Activated CD4-positive, alpha-beta T cell treated with anti-CD3 and anti-CD28 coated beads for 36 hours (primary cell): ENCODE measurements around the gene LRRC8E. TPM values are rescaled to one million over a fixed set of nuclear protein-coding genes. Genes with fewer than 3 reads are reported as not detected.
"Not testable (repeated sequence)": the region's sequence is repeated elsewhere in the genome, so short reads cannot be mapped to it uniquely, and the experiment has no call there.

Experiments
- ATAC-seq: fragments of 200-7000 bp; cut with Tn5 transposase; one replicate; pipeline ENCODE4 v1.10.0; 2021; ENCODE audit warnings: mild to moderate bottlenecking, moderate library complexity
- CTCF ChIA-PET: fragments of 350-600 bp; sonication (Branson Sonifier 250); formaldehyde crosslinking; loops from one replicate; lab custom pipeline; 2021; ENCODE audit warnings: antibody characterized with exemption; lab: Charles Lee
- POLR2A ChIA-PET: fragments of 350-600 bp; sonication (Branson Sonifier 250); formaldehyde crosslinking; loops from one replicate; lab custom pipeline; 2021; ENCODE audit warnings: antibody characterized with exemption, inconsistent platforms; lab: Charles Lee
- DNase-seq: peaks from one replicate; pipeline ENCODE4 v3.0.0-alpha.2; 2020
- H3K27ac Mint-ChIP-seq: one replicate; pipeline ENCODE4 v1.8.0; 2021; ENCODE audit warnings: mixed read lengths
- H3K27me3 Mint-ChIP-seq: one replicate; pipeline ENCODE4 v1.8.0; 2021; ENCODE audit warnings: mixed read lengths
- H3K36me3 Mint-ChIP-seq: one replicate; pipeline ENCODE4 v1.8.0; 2021; ENCODE audit warnings: low read depth, mixed read lengths
- H3K4me1 Mint-ChIP-seq: one replicate; pipeline ENCODE4 v1.8.0; 2021; ENCODE audit warnings: mixed read lengths
- H3K4me3 Mint-ChIP-seq: one replicate; pipeline ENCODE4 v1.8.0; 2021; ENCODE audit warnings: mild to moderate bottlenecking, moderate library complexity, mixed read lengths
- H3K9me3 Mint-ChIP-seq: one replicate; pipeline ENCODE4 v1.8.0; 2021; ENCODE audit warnings: low read depth, mixed read lengths
- intact Hi-C, 2 experiments: fragments of 100-400 bp; cut with DNase I in 1 of 2; cut with micrococcal nuclease in 1 of 2; formaldehyde crosslinking; loops; one replicate each; pipeline versions ENCODE4 v1.14.2 to v1.15.1; 2022 to 2024; cut with DNase I, micrococcal nuclease
- total RNA-seq, 2 experiments: library from RNA; stranded (reverse); gene quantifications; one replicate each; pipeline ENCODE4 v1.2.3, GENCODE V29; 2021

The LRRC8E gene
- total RNA-seq, 2 experiments from 2014 or later: not detected

DNA sequence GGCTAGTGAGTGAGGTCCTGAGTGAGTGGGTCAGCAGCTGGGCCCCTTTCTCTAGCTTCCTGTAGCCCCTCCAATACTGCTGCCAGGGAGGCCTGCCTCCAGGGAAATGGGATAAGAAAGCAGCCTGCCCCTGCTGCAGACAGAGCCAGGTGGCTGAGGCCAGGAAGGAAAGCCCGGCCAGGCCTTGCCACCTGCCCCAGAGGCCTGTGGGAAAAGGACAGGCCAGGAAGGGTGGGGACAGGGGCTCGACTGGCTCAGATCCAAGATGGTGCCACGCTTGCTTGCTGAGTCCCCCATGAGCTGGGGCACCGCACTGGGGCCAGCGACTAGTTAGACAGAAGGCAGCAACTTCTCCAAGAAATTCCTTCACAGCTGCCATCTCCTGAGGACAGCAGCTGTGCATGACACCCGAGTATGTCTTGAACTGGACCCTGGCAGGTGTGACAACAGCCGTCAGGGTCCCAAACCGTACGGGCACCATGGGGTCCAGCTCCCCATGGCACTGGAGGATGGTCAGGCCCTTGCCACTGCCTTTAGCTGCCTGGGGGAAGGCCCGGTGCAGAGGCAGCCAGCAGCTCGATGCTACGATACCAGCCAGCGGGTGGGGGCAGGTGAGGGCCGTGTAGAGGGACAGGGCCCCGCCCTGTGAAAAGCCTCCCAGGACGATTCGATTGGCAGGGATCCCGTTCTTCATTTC is 9.1 kb upstream of the LRRC8E start:
- ChIA-PET POLR2A (no interaction called here), CTCF (interaction anchor here (1.2 kb wide), 1 partner anchor 17 kb away, joined by 4 read pairs; no protein-coding TSS in a partner anchor)
- intact Hi-C loops: no loop called here
- Mint-ChIP-seq H3K4me1 (peaks cover 3% of the 10 kb centered on the region), H3K27me3 (peaks cover 3% of the 10 kb centered on the region), H3K36me3 (no peaks in the 10 kb centered on the region), H3K4me3 (no peak overlapping the region), H3K9me3 (no peaks in the 10 kb centered on the region), H3K27ac (no peak overlapping the region)
- peak; percentile 44 for DNase-seq
- peak; percentile 57 for ATAC-seq

DNA sequence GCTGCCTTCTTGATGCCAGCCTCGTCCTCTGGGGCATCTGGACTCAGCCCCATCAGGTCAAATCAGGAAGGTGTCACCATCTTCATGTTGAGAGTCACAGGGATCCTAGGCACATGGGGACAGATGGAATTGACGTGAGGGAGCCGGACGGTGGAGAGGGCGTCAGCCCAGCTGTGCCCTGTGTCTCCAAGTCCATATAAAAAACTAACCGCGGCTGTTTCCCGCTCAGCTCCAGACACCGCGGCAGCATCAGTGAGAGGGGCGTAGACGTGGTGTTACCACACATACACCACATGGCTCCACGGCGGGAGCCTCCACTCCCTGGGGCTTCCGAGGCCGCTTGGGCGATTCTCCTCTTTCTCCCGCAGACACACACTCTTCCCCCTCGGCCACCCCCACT is 8.5 kb upstream of the LRRC8E start:
- DNase-seq: peak; percentile 40
- no peak overlapping the region for H3K4me3 Mint-ChIP-seq
- peaks cover under 1% of the 10 kb centered on the region for H3K27me3 Mint-ChIP-seq
- H3K27ac Mint-ChIP-seq: no peak overlapping the region
- CTCF ChIA-PET: interaction anchor here (1.2 kb wide), 1 partner anchor 17 kb away, joined by 4 read pairs; no protein-coding TSS in a partner anchor
- peak; percentile 61 for ATAC-seq
- H3K9me3 Mint-ChIP-seq: no peaks in the 10 kb centered on the region
- H3K36me3 Mint-ChIP-seq: no peaks in the 10 kb centered on the region
- intact Hi-C loops: no loop called here
- no peaks in the 10 kb centered on the region for H3K4me1 Mint-ChIP-seq
- POLR2A ChIA-PET: no interaction called here

DNA sequence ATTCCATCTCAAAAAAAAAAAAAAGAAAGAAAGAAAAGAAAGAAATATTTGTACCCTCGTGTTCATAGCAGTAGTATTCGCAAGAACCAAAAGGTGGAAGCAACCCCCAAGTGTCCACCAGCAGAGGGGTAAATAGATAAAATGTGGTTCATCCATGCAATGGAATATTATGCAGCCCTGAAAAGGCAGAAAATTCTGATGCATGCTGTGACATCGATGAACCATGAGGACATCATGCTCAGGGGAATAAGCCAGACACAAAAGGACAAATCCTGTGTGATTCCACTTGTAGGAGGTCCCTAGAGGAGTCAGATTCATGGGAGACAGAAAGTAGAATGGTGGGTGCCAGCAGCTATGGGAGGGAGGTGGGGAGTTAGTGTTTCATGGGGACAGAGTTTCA is 6.4 kb upstream of the LRRC8E start:
- Mint-ChIP-seq H3K4me1 (no peaks in the 10 kb centered on the region), H3K36me3 (no peaks in the 10 kb centered on the region), H3K9me3 (no peaks in the 10 kb centered on the region), H3K4me3 (no peak overlapping the region), H3K27ac (no peak overlapping the region), H3K27me3 (no peaks in the 10 kb centered on the region)
- POLR2A ChIA-PET: no interaction called here
- intact Hi-C loops: no loop called here
- no peak for ATAC-seq
- DNase-seq: no peak
- CTCF ChIA-PET: interaction anchor here (1.0 kb wide), 1 partner anchor 13 kb away, joined by 4 read pairs; no protein-coding TSS in a partner anchor

DNA sequence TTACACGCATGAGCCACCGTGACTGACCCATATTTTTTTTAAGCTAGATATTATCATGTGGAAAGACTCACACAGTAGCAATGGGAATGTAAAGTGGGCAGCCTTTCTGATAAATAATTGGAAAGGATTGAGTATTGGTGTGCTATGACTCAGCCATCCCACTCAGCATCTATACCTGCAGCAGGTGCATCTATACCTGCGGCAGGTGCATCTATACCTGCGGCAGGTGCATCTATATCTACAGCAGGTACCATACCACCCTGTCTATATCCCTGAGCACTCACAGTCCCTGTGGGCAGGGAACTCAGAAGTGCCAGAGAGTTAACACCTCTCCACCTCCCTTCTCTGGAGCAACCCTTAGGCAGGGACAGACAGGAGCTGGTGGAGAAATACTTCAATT is 5.2 kb upstream of the LRRC8E start:
- Mint-ChIP-seq H3K4me1 (no peaks in the 10 kb centered on the region), H3K27me3 (no peaks in the 10 kb centered on the region), H3K36me3 (no peaks in the 10 kb centered on the region), H3K27ac (no peak overlapping the region), H3K4me3 (no peak overlapping the region), H3K9me3 (no peaks in the 10 kb centered on the region)
- intact Hi-C loops: no loop called here
- DNase-seq (no peak), ATAC-seq (no peak)
- POLR2A ChIA-PET: no interaction called here
- CTCF ChIA-PET: interaction anchor here (0.6 to 0.9 kb wide), 3 partner anchors 29 to 79 kb away, joined by 3 to 4 read pairs (median 3); no protein-coding TSS in a partner anchor

DNA sequence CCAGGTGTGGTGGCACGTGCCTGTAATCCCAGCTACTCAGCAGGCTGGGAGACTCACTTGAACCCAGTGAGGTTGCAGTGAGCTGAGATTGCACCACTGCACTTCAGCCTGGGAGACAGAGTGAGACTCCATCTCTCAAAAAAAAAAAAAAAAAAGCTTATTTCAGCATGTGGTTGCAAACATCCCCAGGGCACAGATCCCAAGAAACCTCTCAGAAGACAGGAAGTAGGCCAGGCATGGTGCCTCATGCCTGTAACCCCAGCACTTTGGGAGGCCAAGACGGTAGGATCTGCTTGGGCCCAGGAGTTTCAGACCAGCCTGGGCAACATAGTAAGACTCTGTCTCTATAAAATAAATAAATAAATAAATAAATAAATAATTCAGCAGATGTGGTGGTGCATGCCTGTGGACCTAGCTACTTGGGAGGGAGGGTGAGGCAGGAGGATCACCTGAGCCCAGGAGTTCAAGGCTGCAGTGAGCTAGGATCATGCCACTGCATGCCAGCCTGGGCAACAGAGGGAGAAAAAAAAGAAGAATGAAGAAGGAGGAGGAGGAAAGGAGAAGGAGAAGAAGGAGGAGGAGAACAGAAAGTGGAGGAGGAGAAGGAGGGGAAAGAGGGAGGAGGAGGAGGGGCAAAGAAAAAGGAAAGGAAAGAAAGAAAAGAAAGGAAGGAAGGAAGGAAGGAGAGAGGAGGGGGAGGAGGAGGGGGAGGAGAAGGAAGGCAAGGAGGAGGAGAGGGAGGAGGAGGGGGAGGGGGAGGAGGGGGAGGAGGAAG is 4.3 kb upstream of the LRRC8E start:
- ATAC-seq: no peak
- ChIA-PET CTCF (interaction anchor here (0.6 to 0.9 kb wide), 2 partner anchors 30 to 79 kb away, joined by 3 read pairs; no protein-coding TSS in a partner anchor), POLR2A (no interaction called here)
- no peaks in the 10 kb centered on the region for H3K9me3 Mint-ChIP-seq
- peaks cover 3% of the 10 kb centered on the region for H3K27me3 Mint-ChIP-seq
- intact Hi-C loops: no loop called here
- no peak for DNase-seq
- H3K27ac Mint-ChIP-seq: no peak overlapping the region
- no peak overlapping the region for H3K4me3 Mint-ChIP-seq
- H3K36me3 Mint-ChIP-seq: no peaks in the 10 kb centered on the region
- H3K4me1 Mint-ChIP-seq: no peaks in the 10 kb centered on the region

DNA sequence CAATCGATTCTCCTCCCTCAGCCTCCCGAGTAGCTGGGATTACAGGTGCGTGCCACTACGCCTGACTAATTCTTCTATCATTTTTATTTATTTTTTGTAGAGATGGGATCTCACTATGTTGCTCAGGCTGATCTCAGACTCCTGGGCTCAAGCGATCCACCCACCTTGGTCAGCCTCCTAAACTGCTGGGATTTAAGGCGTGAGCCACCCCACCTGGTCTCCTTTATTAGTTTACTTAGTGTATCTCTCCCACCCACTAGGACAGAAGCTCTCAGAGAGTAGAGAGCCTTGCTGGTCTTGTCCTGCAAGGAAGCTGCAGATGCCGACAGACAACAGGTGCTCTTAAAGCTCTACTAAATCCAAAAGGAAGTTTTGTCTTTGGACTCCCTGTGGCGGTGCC is 2.5 kb upstream of the LRRC8E start:
- no peak for DNase-seq
- ChIA-PET CTCF (interaction anchor here (1.2 to 1.5 kb wide), 2 partner anchors 10 to 13 kb away, joined by 3 to 4 read pairs; no protein-coding TSS in a partner anchor), POLR2A (no interaction called here)
- no peak overlapping the region for H3K4me3 Mint-ChIP-seq
- no peak for ATAC-seq
- intact Hi-C loops: no loop called here
- H3K27me3 Mint-ChIP-seq: peaks cover 4% of the 10 kb centered on the region
- no peaks in the 10 kb centered on the region for H3K36me3 Mint-ChIP-seq
- H3K4me1 Mint-ChIP-seq: no peaks in the 10 kb centered on the region
- H3K9me3 Mint-ChIP-seq: no peaks in the 10 kb centered on the region
- no peak overlapping the region for H3K27ac Mint-ChIP-seq

DNA sequence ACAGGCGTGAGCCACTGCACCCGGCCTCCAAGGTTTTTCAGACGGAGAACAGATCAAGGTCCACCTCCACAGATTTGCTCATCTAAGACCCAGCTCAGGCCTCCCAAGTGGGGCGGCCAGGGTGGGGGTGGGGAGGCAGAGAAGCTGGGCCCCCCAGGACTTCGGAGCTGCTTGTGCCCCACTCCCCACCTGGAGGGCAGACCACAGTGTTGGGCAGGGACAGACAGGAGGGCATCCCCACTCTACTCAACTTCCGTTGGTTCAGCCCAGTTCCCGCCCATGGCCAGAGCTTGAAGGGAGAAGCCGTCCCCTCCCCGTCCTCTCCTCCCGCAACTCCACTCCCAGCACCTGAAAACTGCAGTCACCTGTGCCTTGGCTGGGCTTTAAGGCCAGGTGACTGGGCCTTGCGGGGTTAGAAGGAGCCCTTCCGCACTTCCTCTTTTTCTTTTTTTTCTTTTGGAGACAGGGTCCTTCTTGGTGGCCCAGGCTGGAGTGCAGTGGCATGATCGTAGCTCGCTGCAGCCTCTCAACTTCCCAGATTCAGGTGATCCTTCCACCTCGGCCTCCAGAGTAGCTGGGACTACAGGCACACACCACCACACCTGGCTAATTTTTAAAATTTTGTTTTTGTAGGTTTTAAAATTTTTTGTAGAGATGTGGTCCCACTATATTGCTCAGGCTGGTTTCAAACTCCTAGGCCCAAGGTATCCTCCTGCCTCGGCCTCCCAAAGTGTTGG is 734 bp upstream of the LRRC8E start:
- H3K4me1 Mint-ChIP-seq: no peaks in the 10 kb centered on the region
- H3K9me3 Mint-ChIP-seq: no peaks in the 10 kb centered on the region
- peaks cover 6% of the 10 kb centered on the region for H3K27me3 Mint-ChIP-seq
- ChIA-PET POLR2A (interaction anchor here (0.6 kb wide), 1 partner anchor 172 kb away, joined by 3 read pairs; no protein-coding TSS in a partner anchor), CTCF (interaction anchor here (0.6 kb wide), 1 partner anchor 21 kb away, joined by 4 read pairs; no protein-coding TSS in a partner anchor)
- no peak overlapping the region for H3K27ac Mint-ChIP-seq
- intact Hi-C loops: loop anchor here in 1 of 2 experiments (2.0 kb wide), 1 partner anchor 15 kb away; no protein-coding TSS in a partner anchor
- ATAC-seq (no peak), DNase-seq (no peak)
- no peak overlapping the region for H3K4me3 Mint-ChIP-seq
- H3K36me3 Mint-ChIP-seq: no peaks in the 10 kb centered on the region

DNA sequence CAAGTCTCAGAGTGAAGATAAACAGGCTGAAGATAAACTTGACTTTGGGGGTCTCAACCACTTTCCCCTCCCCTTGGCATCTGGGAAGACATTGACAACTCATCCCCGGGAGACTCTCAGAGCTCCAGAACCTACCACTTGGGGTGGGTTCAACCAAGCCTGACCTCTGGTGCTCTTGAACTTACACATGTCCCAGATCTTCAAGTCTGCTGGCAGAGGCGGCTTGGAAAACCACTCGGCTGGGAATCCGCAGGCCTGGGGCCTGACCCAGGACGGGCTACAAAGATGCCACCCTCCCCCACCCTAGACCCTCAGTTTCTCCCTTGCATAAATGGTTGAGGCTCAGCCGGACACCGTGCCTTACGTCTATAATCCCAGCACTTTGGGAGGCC is 512 bp downstream of the LRRC8E start:
- Mint-ChIP-seq H3K27me3 (peaks cover 6% of the 10 kb centered on the region), H3K27ac (no peak overlapping the region), H3K36me3 (no peaks in the 10 kb centered on the region), H3K4me3 (no peak overlapping the region), H3K9me3 (no peaks in the 10 kb centered on the region), H3K4me1 (no peaks in the 10 kb centered on the region)
- POLR2A ChIA-PET: no interaction called here
- intact Hi-C loops: loop anchor here in 1 of 2 experiments (2.0 kb wide), 1 partner anchor 16 kb away; no protein-coding TSS in a partner anchor
- DNase-seq: no peak
- CTCF ChIA-PET: interaction anchor here (0.7 kb wide), 1 partner anchor 55 kb away, joined by 3 read pairs; the partner anchor contains the start of gene TIMM44
- ATAC-seq: no peak

DNA sequence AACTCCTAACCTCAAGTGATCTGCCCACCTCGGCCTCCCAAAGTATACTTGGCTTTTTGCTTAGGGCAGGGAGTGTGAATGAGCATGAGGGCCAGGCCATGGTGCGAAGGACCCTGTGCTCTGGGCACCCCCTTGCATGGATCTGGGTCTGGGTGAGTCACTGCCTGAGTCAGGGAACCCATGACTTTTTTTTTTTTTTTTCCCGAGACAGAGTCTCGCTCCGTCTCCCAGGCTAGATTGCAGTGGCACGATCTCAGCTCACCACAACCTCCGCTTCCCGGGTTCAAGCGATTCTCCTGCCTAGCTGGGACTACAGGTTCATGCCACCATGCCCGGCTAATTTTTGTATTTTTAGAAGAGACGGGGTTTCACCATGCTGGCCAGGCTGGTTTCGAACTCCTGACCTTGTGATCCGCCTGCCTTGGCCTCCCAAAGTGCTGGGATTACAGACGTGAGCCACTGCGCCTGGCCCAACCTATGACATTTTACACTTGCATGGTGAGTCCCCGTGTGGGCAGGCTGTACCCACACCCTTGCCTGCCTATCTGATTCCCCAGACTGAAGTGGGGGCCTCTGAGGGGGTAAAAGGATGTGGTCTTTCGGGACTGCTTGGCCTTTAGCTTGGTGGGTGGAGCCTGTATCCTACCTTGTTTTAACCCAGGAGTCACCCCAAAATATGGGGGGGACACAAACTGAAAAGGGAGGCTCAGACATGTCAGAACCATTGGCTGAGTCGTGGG is 5.2 kb downstream of the LRRC8E start:
- H3K4me1 Mint-ChIP-seq, intact Hi-C loops, H3K27me3 Mint-ChIP-seq, H3K4me3 Mint-ChIP-seq, H3K9me3 Mint-ChIP-seq, H3K27ac Mint-ChIP-seq, ATAC-seq, H3K36me3 Mint-ChIP-seq, POLR2A ChIA-PET, DNase-seq: not testable (repeated sequence)
- CTCF ChIA-PET: interaction anchor here (1.3 kb wide), 1 partner anchor 40 kb away, joined by 3 read pairs; no protein-coding TSS in a partner anchor

DNA sequence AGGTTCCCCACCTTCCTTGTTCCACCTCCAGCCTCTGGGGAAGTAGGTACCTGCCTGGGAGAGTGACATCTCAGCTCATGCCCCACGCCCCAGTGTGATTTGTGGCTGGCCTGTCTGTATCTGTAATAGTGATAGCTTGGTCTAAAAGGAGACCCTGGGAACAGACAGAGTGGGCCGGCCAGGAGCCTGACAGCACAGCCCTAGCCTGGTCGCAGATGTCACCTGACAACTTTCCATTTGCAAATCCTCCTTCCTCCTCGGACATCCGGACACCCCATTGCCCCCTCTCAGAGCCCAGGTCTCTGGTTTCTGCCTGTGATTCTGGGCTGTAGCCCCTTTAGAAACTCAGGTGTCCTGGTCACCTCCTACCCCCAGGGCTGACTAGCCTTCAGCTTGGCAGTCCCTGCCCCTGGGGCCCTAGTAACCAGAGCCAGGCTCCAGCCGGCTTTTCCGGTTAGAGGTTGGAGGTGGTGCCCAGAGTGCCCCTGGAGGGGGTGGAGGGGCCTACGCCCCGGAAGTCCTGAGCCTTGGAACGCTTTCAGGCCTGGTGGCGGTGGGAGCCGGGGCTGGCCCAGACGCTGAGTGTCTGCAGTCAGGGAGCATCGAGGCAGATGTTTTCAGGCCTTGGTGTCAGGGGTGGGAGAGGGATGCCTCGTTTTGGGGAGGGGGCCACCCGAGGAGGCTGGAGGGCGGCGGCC is 6.5 kb downstream of the LRRC8E start:
- no peaks in the 10 kb centered on the region for H3K9me3 Mint-ChIP-seq
- ATAC-seq (no peak), DNase-seq (no peak)
- no peaks in the 10 kb centered on the region for H3K36me3 Mint-ChIP-seq
- intact Hi-C loops: no loop called here
- CTCF ChIA-PET: interaction anchor here (0.6 kb wide), 1 partner anchor 218 kb away, joined by 3 read pairs; no protein-coding TSS in a partner anchor
- H3K27me3 Mint-ChIP-seq: peaks cover 5% of the 10 kb centered on the region
- no peak overlapping the region for H3K4me3 Mint-ChIP-seq
- no peaks in the 10 kb centered on the region for H3K4me1 Mint-ChIP-seq
- POLR2A ChIA-PET: no interaction called here
- H3K27ac Mint-ChIP-seq: no peak overlapping the region
